Endothelial cell of umbilical vein (primary cell): ENCODE results near the gene TNS1. TPM values are rescaled to one million over a fixed set of nuclear protein-coding genes. Genes with fewer than 3 reads are reported as not detected.

Source experiments
- BruUV-seq: library from RNA; stranded (reverse); fragments of 400-500 nt; replicated peaks from 2 replicates; lab custom pipeline; 2021; lab: Mats Ljungman, UMichigan
- CTCF ChIA-PET: fragments of 300-600, 350-600 bp; sonication (Branson Sonifier 250); formaldehyde crosslinking; loops from one replicate; lab custom pipeline; 2021; ENCODE audit warnings: antibody characterized with exemption, inconsistent platforms; lab: Charles Lee
- POLR2A ChIA-PET: fragments of 300-600, 350-600 bp; sonication (Branson Sonifier 250); formaldehyde crosslinking; loops from one replicate; lab custom pipeline; 2021; ENCODE audit warnings: antibody characterized with exemption, inconsistent platforms; lab: Charles Lee
- DNase-seq: peaks from one replicate; pipeline ENCODE4 v3.0.0-alpha.2; 2011; ENCODE audit warnings: low read depth, low spot score
- FAIRE-seq: peaks from 2 replicates; lab custom pipeline; 2011; peaks lifted over from hg19 to GRCh38; lab: Jason Lieb, UNC
- H2AFZ ChIP-seq: 2 replicates; pipeline ENCODE4 v1.6.0; 2012; ENCODE audit warnings: low read depth, low read length, control low read depth, inconsistent platforms
- H3K27ac ChIP-seq: 2 replicates; pipeline ENCODE4 v1.5.1; 2011; ENCODE audit warnings: low read depth, mild to moderate bottlenecking, control low read depth, low read length, moderate library complexity; ENCODE audit not compliant: insufficient read depth
- H3K27me3 ChIP-seq, 2 experiments: 2 replicates each; pipeline versions ENCODE4 v1.6.0 to v1.6.1; 2011; ENCODE audit warnings: low read length in 2 of 2, mixed read lengths in 1 of 2; ENCODE audit not compliant: control insufficient read depth in 2 of 2, insufficient read depth in 2 of 2
- H3K36me3 ChIP-seq, 2 experiments: 2 replicates in 1 of 2; 3 replicates in 1 of 2; pipeline ENCODE4 v1.5.1; 2011; ENCODE audit warnings: low read length in 2 of 2, mild to moderate bottlenecking in 1 of 2, moderate library complexity in 1 of 2; ENCODE audit not compliant: control insufficient read depth in 2 of 2, insufficient read depth in 2 of 2; ENCODE audit errors: extremely low read depth in 1 of 2
- H3K4me1 ChIP-seq: 3 replicates; pipeline ENCODE4 v1.5.1; 2011; ENCODE audit warnings: mild to moderate bottlenecking, low read length; ENCODE audit not compliant: control insufficient read depth, insufficient read depth; ENCODE audit errors: extremely low read depth
- H3K4me2 ChIP-seq: 2 replicates; pipeline ENCODE4 v1.6.1; 2011; ENCODE audit warnings: low read length, control low read depth, mixed read lengths; ENCODE audit not compliant: insufficient read depth
- H3K4me3 ChIP-seq, 3 experiments: fragments of 200-600 bp in 1 of 3; sonication (generic), shearing (Covaris generic) in 1 of 3; replicated peaks in 1 of 3; 2 replicates each; pipeline ENCODE4 v1.5.1; 2011 to 2016; ENCODE audit warnings: control low read depth in 3 of 3, low read length in 3 of 3, mild to moderate bottlenecking in 2 of 3, inconsistent platforms in 1 of 3, low read depth in 1 of 3, moderate library complexity in 1 of 3; ENCODE audit not compliant: insufficient read depth in 1 of 3
- H3K79me2 ChIP-seq: 2 replicates; pipeline ENCODE4 v1.6.0; 2012; ENCODE audit warnings: low read length, inconsistent platforms; ENCODE audit not compliant: control insufficient read depth, insufficient read depth
- H3K9ac ChIP-seq: replicated peaks from 2 replicates; pipeline ENCODE3; 2011; ENCODE audit warnings: low read length, control low read depth; ENCODE audit not compliant: insufficient read depth; ENCODE audit errors: extremely low read depth
- H3K9me1 ChIP-seq: replicated peaks from 3 replicates; pipeline ENCODE4 v1.6.0; 2011; ENCODE audit warnings: mild to moderate bottlenecking, low read length; ENCODE audit not compliant: control insufficient read depth, insufficient read depth; ENCODE audit errors: extremely low read depth
- H3K9me3 ChIP-seq: replicated peaks from 2 replicates; pipeline ENCODE4 v1.5.1; 2012; ENCODE audit warnings: low read length, inconsistent platforms; ENCODE audit not compliant: control insufficient read depth, insufficient read depth
- H4K20me1 ChIP-seq: replicated peaks from 2 replicates; pipeline ENCODE3; 2011; ENCODE audit warnings: mild to moderate bottlenecking, low read length; ENCODE audit not compliant: control insufficient read depth, insufficient read depth; ENCODE audit errors: extremely low read depth
- CTCF ChIP-seq, 2 donors: IDR thresholded peaks; 1 replicate in 1 of 2; 2 replicates in 1 of 2; pipeline ENCODE4 v1.5.1; 2011; ENCODE audit warnings: low read length in 2 of 2, mild to moderate bottlenecking in 2 of 2, moderate library complexity in 2 of 2, control low read depth in 1 of 2, inconsistent platforms in 1 of 2, low read depth in 1 of 2; ENCODE audit not compliant: insufficient read depth in 1 of 2; ENCODE audit errors: extremely low read depth in 1 of 2
- EZH2 ChIP-seq: IDR thresholded peaks from 2 replicates; pipeline ENCODE4 v1.6.1; 2012; ENCODE audit warnings: borderline replicate concordance, low read depth, mild to moderate bottlenecking, moderate library complexity, low read length, inconsistent platforms; ENCODE audit not compliant: severe bottlenecking
- FOS ChIP-seq: IDR thresholded peaks from 2 replicates; pipeline ENCODE4 v1.6.1; 2011; ENCODE audit warnings: mild to moderate bottlenecking, low read length, moderate library complexity, borderline replicate concordance; ENCODE audit not compliant: insufficient read depth
- GATA2 ChIP-seq: IDR thresholded peaks from 2 replicates; pipeline ENCODE4 v1.7.0; 2011; ENCODE audit warnings: low read depth, mild to moderate bottlenecking, moderate library complexity, mixed read lengths, low read length; ENCODE audit not compliant: insufficient read length, insufficient read depth
- JUN ChIP-seq: IDR thresholded peaks from 2 replicates; pipeline ENCODE4 v1.6.1; 2011; ENCODE audit warnings: borderline replicate concordance, low read depth; ENCODE audit not compliant: insufficient read length, insufficient read depth
- MYC ChIP-seq: IDR thresholded peaks from one replicate; pipeline ENCODE4 v1.6.1; 2011; ENCODE audit warnings: mild to moderate bottlenecking, low read depth, low read length
- POLR2A ChIP-seq: IDR thresholded peaks from 2 replicates; pipeline ENCODE4 v1.6.1; 2012; ENCODE audit warnings: low read depth, mild to moderate bottlenecking, control low read depth, low read length
- POLR2AphosphoS5 ChIP-seq: IDR thresholded peaks from 2 replicates; pipeline ENCODE4 v1.6.1; 2012; ENCODE audit warnings: low read depth, mild to moderate bottlenecking, control low read depth, low read length, moderate library complexity; ENCODE audit not compliant: insufficient read depth
- dilution Hi-C: fragments of 300-500 bp; cut with MboI; formaldehyde crosslinking; loops from one replicate; pipeline ENCODE4 v1.15.0; 2019; ENCODE audit warnings: low sequenced_read_pairs; ENCODE audit not compliant: extremely low pct_ligation_motif_present
- intact Hi-C: fragments of 100-400 bp; cut with micrococcal nuclease; formaldehyde crosslinking; loops from one replicate; pipeline ENCODE4 v1.10.0; 2022
- polyA plus RNA-seq, 4 experiments: library from polyadenylated mRNA; depleted of rRNA in 3 of 4; stranded (reverse) in 3 of 4; unstranded in 1 of 4; fragments of >200 nt; gene quantifications; 2 replicates each; pipeline versions ENCODE4 v1.2.1 to v1.2.3, GENCODE V29; 2011 to 2012; ENCODE audit warnings: missing spikeins in 1 of 4
- total RNA-seq: library from RNA; stranded (reverse); gene quantifications from 2 replicates; pipeline ENCODE4 v1.2.3, GENCODE V29; 2021
- TF ChIP-seq, protein P1 (sequence below): IDR thresholded peaks from 2 replicates; pipeline ENCODE4 v1.6.1; 2011; ENCODE audit not compliant: insufficient read depth, insufficient read length

TNS1 gene
- total and polyA plus RNA-seq, 2 donors (not counting 3 experiments of a cell fraction or from before 2014, with no cell fraction given) = 11.0 to 52.1 TPM

- no peak overlapping the region for H3K27ac ChIP-seq
- no peak for DNase-seq
- FAIRE-seq = no peak
- ChIA-PET CTCF (interaction anchor here (3.4 kb wide), 1 partner anchor 10 kb away, joined by 18 read pairs; no protein-coding TSS in a partner anchor), POLR2A (no interaction called here)
- no peaks in the 10 kb centered on the region for H3K36me3 ChIP-seq
- no peaks in the 10 kb centered on the region for H3K9me1 ChIP-seq
- no peaks in the 10 kb centered on the region for H3K9me3 ChIP-seq
- no peaks in the 10 kb centered on the region for H3K27me3 ChIP-seq
- no peak overlapping the region for H3K4me3 ChIP-seq
- no TSS peak for BruUV-seq
- intact Hi-C loops (no loop called here), dilution Hi-C loops (no loop called here)
- H4K20me1 ChIP-seq = no peaks in the 10 kb centered on the region
- H2AFZ ChIP-seq = no peak overlapping the region
- TF ChIP-seq GATA2 (no peak), EZH2 (no peak), POLR2AphosphoS5 (no peak), CTCF (IDR thresholded peaks at IDR 0.05; ENCODE audit: extremely low read depth in 1 of 2, insufficient read depth in 1 of 2, low read depth in 1 of 2, low read length in 2 of 2) (no peak), MYC (no peak), POLR2A (no peak), FOS (no peak), JUN (no peak)
- TF ChIP-seq, protein P1, sequence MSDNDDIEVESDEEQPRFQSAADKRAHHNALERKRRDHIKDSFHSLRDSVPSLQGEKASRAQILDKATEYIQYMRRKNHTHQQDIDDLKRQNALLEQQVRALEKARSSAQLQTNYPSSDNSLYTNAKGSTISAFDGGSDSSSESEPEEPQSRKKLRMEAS = no peak
- no peak overlapping the region for H3K9ac ChIP-seq
- no peaks in the 10 kb centered on the region for H3K79me2 ChIP-seq
- no peak overlapping the region for H3K4me2 ChIP-seq
- peaks cover 11% of the 10 kb centered on the region for H3K4me1 ChIP-seq
Measured at GRCh38 chr2:218003981-218004419, 1.2 kb upstream of the TNS1 start.
